HepG2 (cell line): ENCODE data around the gene GPR39. TPM values are rescaled to one million over a fixed set of nuclear protein-coding genes. Genes with fewer than 3 reads are reported as not detected.

Experiments
- ATAC-seq: fragments of 200-7000 bp; cut with Tn5 transposase; 3 replicates; pipeline ENCODE4 v1.9.1; 2020; ENCODE audit warnings: mild to moderate bottlenecking, moderate library complexity
- BruUV-seq: library from RNA; stranded (reverse); fragments of 400-500 nt; replicated peaks from 2 replicates; lab custom pipeline; 2021; lab: Mats Ljungman, UMichigan
- CTCF ChIA-PET: fragments of 300-600 bp; formaldehyde crosslinking; extraction: SDS; loops from one replicate; lab custom pipeline; 2021; ENCODE audit warnings: low total read pairs, inconsistent platforms, low intra/inter-chr PET ratio; lab: Yijun Ruan, JAX
- POLR2A ChIA-PET: fragments of 350-600 bp; sonication (Branson Sonifier 250); formaldehyde crosslinking; loops from one replicate; lab custom pipeline; 2020; ENCODE audit warnings: antibody characterized with exemption, inconsistent platforms; lab: Yijun Ruan, JAX
- DNase-seq: peaks from one replicate; pipeline ENCODE4 v3.0.0-alpha.2; 2015; ENCODE audit warnings: low spot score
- FAIRE-seq: peaks from 3 replicates; lab custom pipeline; 2011; peaks lifted over from hg19 to GRCh38; lab: Jason Lieb, UNC
- H2AFZ ChIP-seq: one replicate; pipeline ENCODE4 v1.6.1; 2011; ENCODE audit warnings: low read length, inconsistent platforms
- H3K27ac ChIP-seq: fragments of 300-600 bp; 3 replicates; pipeline ENCODE4 v1.8.0; 2011; ENCODE audit warnings: mixed run types, mild to moderate bottlenecking, mixed read lengths, low read length, inconsistent platforms; ENCODE audit not compliant: insufficient read depth; ENCODE audit errors: extremely low read length
- H3K27me3 ChIP-seq, 2 experiments: fragments of 200-600 bp in 1 of 2; 2 replicates in 1 of 2; 3 replicates in 1 of 2; pipeline versions ENCODE4 v1.6.0 to v1.8.0; 2011; ENCODE audit warnings: low read length in 2 of 2, mild to moderate bottlenecking in 2 of 2, moderate library complexity in 2 of 2, inconsistent platforms in 1 of 2; ENCODE audit not compliant: insufficient read depth in 2 of 2, control insufficient read depth in 1 of 2
- H3K36me3 ChIP-seq, 2 experiments: fragments of 200-600 bp in 1 of 2; replicated peaks in 1 of 2; 2 replicates in 1 of 2; 3 replicates in 1 of 2; pipeline versions ENCODE4 v1.5.1 to v1.8.0; 2011; ENCODE audit warnings: low read length in 2 of 2, inconsistent platforms in 1 of 2; ENCODE audit not compliant: insufficient read depth in 2 of 2, control insufficient read depth in 1 of 2
- H3K4me1 ChIP-seq: 2 replicates; pipeline ENCODE4 v1.5.1; 2012; ENCODE audit warnings: low read length, inconsistent platforms; ENCODE audit not compliant: insufficient read depth
- H3K4me2 ChIP-seq: 2 replicates; pipeline ENCODE4 v1.6.0; 2011; ENCODE audit warnings: low read depth, low read length, inconsistent platforms
- H3K4me3 ChIP-seq, 3 experiments: fragments of 200-600 bp in 1 of 3; sonication (generic), shearing (Covaris generic) in 1 of 3; replicated peaks in 1 of 3; 2 replicates each; pipeline ENCODE4 v1.5.1; 2011 to 2016; ENCODE audit warnings: low read length in 3 of 3, inconsistent platforms in 2 of 3, low read depth in 2 of 3, mild to moderate bottlenecking in 2 of 3, control low read depth in 1 of 3, mixed read lengths in 1 of 3; ENCODE audit not compliant: insufficient read depth in 1 of 3
- H3K79me2 ChIP-seq: one replicate; pipeline ENCODE4 v1.6.1; 2011; ENCODE audit warnings: low read length, inconsistent platforms; ENCODE audit not compliant: insufficient read depth
- H3K9ac ChIP-seq: 2 replicates; pipeline ENCODE4 v1.6.0; 2011; ENCODE audit warnings: mild to moderate bottlenecking, low read depth, low read length, inconsistent platforms; ENCODE audit not compliant: insufficient read depth
- H3K9me3 ChIP-seq: 2 replicates; pipeline ENCODE4 v1.5.1; 2012; ENCODE audit warnings: mild to moderate bottlenecking, low read length
- H4K20me1 ChIP-seq: 2 replicates; pipeline ENCODE4 v1.6.0; 2011; ENCODE audit warnings: inconsistent platforms, mild to moderate bottlenecking, low read length, moderate library complexity; ENCODE audit not compliant: insufficient read depth
- ADNP ChIP-seq: sonication (generic); formaldehyde crosslinking; IDR thresholded peaks from 2 replicates; pipeline ENCODE4 v1.4.0; 2020; ENCODE audit warnings: missing genetic modification reagents
- ARID2 ChIP-seq: sonication (generic); formaldehyde crosslinking; IDR thresholded peaks from 2 replicates; pipeline ENCODE4 v1.8.1; 2022; ENCODE audit warnings: mild to moderate bottlenecking, missing genetic modification reagents, borderline replicate concordance
- CBX2 ChIP-seq, 2 experiments: fragments of 200-600 bp in 1 of 2; sonication (generic); formaldehyde crosslinking in 1 of 2; IDR thresholded peaks; 2 replicates each; pipeline versions ENCODE4 v1.7.0 to v1.8.1; 2018 to 2022; ENCODE audit warnings: low read depth in 2 of 2, low read length in 1 of 2, mild to moderate bottlenecking in 1 of 2, missing genetic modification reagents in 1 of 2
- FOXM1 ChIP-seq: sonication (generic); formaldehyde crosslinking; IDR thresholded peaks from 2 replicates; pipeline ENCODE4 v1.5.0; 2020; ENCODE audit warnings: missing genetic modification reagents
- GTF2F1 ChIP-seq: fragments of 150-350 bp; IDR thresholded peaks from 2 replicates; pipeline ENCODE4 v1.6.1; 2014; ENCODE audit warnings: low read length
- GTF3A ChIP-seq: sonication (generic); formaldehyde crosslinking; conservative IDR thresholded peaks from 2 replicates; pipeline ENCODE4 v1.4.0; 2020; ENCODE audit warnings: mild to moderate bottlenecking, missing genetic modification reagents
- KDM3A ChIP-seq: IDR thresholded peaks from 2 replicates; pipeline ENCODE4 v1.6.1; 2018; ENCODE audit warnings: low read depth, missing compliant biosample characterization
- KDM5B ChIP-seq: sonication (generic); formaldehyde crosslinking; IDR thresholded peaks from 2 replicates; pipeline ENCODE4 v1.4.0; 2020; ENCODE audit warnings: missing genetic modification reagents, mild to moderate bottlenecking, borderline replicate concordance
- MIER2 ChIP-seq: IDR thresholded peaks from 2 replicates; pipeline ENCODE4 v1.6.1; 2016; ENCODE audit warnings: missing biosample characterization, missing genetic modification reagents
- MXD3 ChIP-seq: IDR thresholded peaks from 2 replicates; pipeline ENCODE4 v1.6.1; 2016; ENCODE audit warnings: mild to moderate bottlenecking, missing biosample characterization, missing genetic modification reagents
- RFXAP ChIP-seq: sonication (generic); formaldehyde crosslinking; IDR thresholded peaks from 2 replicates; pipeline ENCODE4 v1.4.0; 2020; ENCODE audit warnings: missing genetic modification reagents, borderline replicate concordance
- SMARCC2 ChIP-seq: fragments of 450-650 bp; IDR thresholded peaks from 2 replicates; pipeline ENCODE4 v1.6.1; 2017; ENCODE audit warnings: antibody characterized with exemption, mild to moderate bottlenecking
- USF2 ChIP-seq, 2 experiments: sonication (generic) in 1 of 2; formaldehyde crosslinking in 1 of 2; IDR thresholded peaks; 2 replicates each; pipeline versions ENCODE4 v1.5.1 to v1.6.1; 2011 to 2020; ENCODE audit warnings: borderline replicate concordance in 1 of 2, low read depth in 1 of 2, low read length in 1 of 2, mild to moderate bottlenecking in 1 of 2, missing genetic modification reagents in 1 of 2, moderate library complexity in 1 of 2
- ZBTB20 ChIP-seq: sonication (generic); formaldehyde crosslinking; IDR thresholded peaks from 2 replicates; pipeline ENCODE4 v1.8.1; 2023; ENCODE audit warnings: missing genetic modification reagents, low read depth, mild to moderate bottlenecking, borderline replicate concordance
- ZNF282 ChIP-seq: fragments of 450-650 bp; IDR thresholded peaks from 2 replicates; pipeline ENCODE4 v1.6.1; 2018; ENCODE audit not compliant: partially characterized antibody
- ZNF337 ChIP-seq: sonication (generic); formaldehyde crosslinking; IDR thresholded peaks from 2 replicates; pipeline ENCODE4 v1.5.1; 2020; ENCODE audit warnings: missing genetic modification reagents, low read depth, mild to moderate bottlenecking, borderline replicate concordance
- ZNF839 ChIP-seq: sonication (generic); formaldehyde crosslinking; IDR thresholded peaks from 2 replicates; pipeline ENCODE4 v1.4.0; 2020; ENCODE audit warnings: missing genetic modification reagents, mild to moderate bottlenecking, borderline replicate concordance
- WGBS: methylation state at CpG from one replicate; pipeline ENCODE4 v1.1.6; 2017; ENCODE audit warnings: low lambda C conversion rate; 5-methylcytosine and 5-hydroxymethylcytosine counted together
- in situ Hi-C: cut with HindIII; loops from 2 replicates; pipeline ENCODE4 v1.10.0; 2017; ENCODE audit warnings: low pct_unique_long_range_greater_than_20kb; ENCODE audit not compliant: extremely low pct_ligation_motif_present
- intact Hi-C: fragments of 100-400 bp; cut with micrococcal nuclease; formaldehyde crosslinking; loops from one replicate; pipeline ENCODE4 v1.10.0; 2022; ENCODE audit not compliant: unreplicated experiment
- polyA plus RNA-seq, 8 experiments: library from polyadenylated mRNA; depleted of rRNA in 3 of 8; stranded (reverse) in 7 of 8; unstranded in 1 of 8; fragments of >200 nt; fragmentation: Illumina TruSeq in 4 of 8; extraction: Trizol in 4 of 8; gene quantifications; 2 replicates each; pipeline versions ENCODE4 v1.2.1 to v1.2.3, GENCODE V29; 2011 to 2016; ENCODE audit warnings: low read depth in 4 of 8, missing spikeins in 1 of 8, mixed read lengths in 1 of 8; ENCODE audit not compliant: insufficient read depth in 1 of 8
- total RNA-seq, 5 experiments: library from RNA; depleted of rRNA; stranded (reverse); fragments of >200 nt; fragmentation: Illumina TruSeq; extraction: Trizol; gene quantifications; 2 replicates each; pipeline ENCODE4 v1.2.3, GENCODE V29; 2016; ENCODE audit warnings: low read depth in 1 of 5

The GPR39 gene
- total and polyA plus RNA-seq, 2 of the 13 experiments (the other 11 are each of a cell fraction or from before 2014, with no cell fraction given), result 0.16 to 0.62 TPM

GRCh38 chr2:132368191-132368590, 48.4 kb upstream of the GPR39 start:
- DNase-seq (no peak), FAIRE-seq (no peak), ATAC-seq (no peak)
- Histone ChIP-seq H3K9ac (no peak overlapping the region), H3K36me3 (no peaks in the 10 kb centered on the region), H4K20me1 (no peaks in the 10 kb centered on the region), H3K4me3 (no peak overlapping the region), H3K4me1 (no peaks in the 10 kb centered on the region), H2AFZ (no peak overlapping the region), H3K27me3 (no peaks in the 10 kb centered on the region), H3K9me3 (peaks cover 29% of the 10 kb centered on the region), H3K27ac (no peak overlapping the region), H3K4me2 (no peak overlapping the region), H3K79me2 (no peaks in the 10 kb centered on the region)
- in situ Hi-C loops, result no loop called here
- BruUV-seq, result no TSS peak
- 0% methylated on average over 2 of the region's 2 CpGs for WGBS
- ChIA-PET POLR2A (no interaction called here), CTCF (no interaction called here)
- TF ChIP-seq SMARCC2 (no peak), FOXM1 (CRISPR knock-in tag) (no peak), CBX2 (IDR thresholded peaks at IDR 0.05; ENCODE audit: low read depth, low read length) (no peak), CBX2 (CRISPR knock-in tag; IDR thresholded peaks at IDR 0.05; ENCODE audit: low read depth) (no peak), ARID2 (CRISPR knock-in tag) (no peak), GTF3A (CRISPR knock-in tag) (no peak), ADNP (CRISPR knock-in tag) (no peak), ZNF282 (no peak), ZNF839 (no peak)
- intact Hi-C loops, result no loop called here

GRCh38 chr2:132372276-132372675, 44.3 kb upstream of the GPR39 start:
- intact Hi-C loops, result no loop called here
- FAIRE-seq, result no peak

More at GRCh38 chr2:132372276-132372675, 44.3 kb upstream of the GPR39 start:
- Histone ChIP-seq H3K4me2 (no peak overlapping the region), H3K27me3 (no peaks in the 10 kb centered on the region), H2AFZ (no peak overlapping the region), H3K27ac (no peak overlapping the region), H3K4me3 (no peak overlapping the region), H3K79me2 (no peaks in the 10 kb centered on the region), H3K9ac (no peak overlapping the region), H3K4me1 (no peaks in the 10 kb centered on the region), H3K9me3 (peaks cover 26% of the 10 kb centered on the region), H4K20me1 (no peaks in the 10 kb centered on the region), H3K36me3 (no peaks in the 10 kb centered on the region)
- BruUV-seq, result no TSS peak
- POLR2A ChIA-PET, result no interaction called here
- in situ Hi-C loops, result no loop called here
- TF ChIP-seq ZNF337 (CRISPR knock-in tag) (no peak), KDM5B (no peak), KDM3A (CRISPR knock-in tag) (no peak), USF2 (IDR thresholded peaks at IDR 0.05; ENCODE audit: low read depth, low read length) (no peak), USF2 (CRISPR knock-in tag; IDR thresholded peaks at IDR 0.05; ENCODE audit: borderline replicate concordance) (no peak), RFXAP (CRISPR knock-in tag) (no peak), GTF2F1 (no peak), MXD3 (CRISPR knock-in tag) (no peak), ZBTB20 (CRISPR knock-in tag) (no peak), MIER2 (CRISPR knock-in tag) (no peak)
- CTCF ChIA-PET, result no interaction called here
- no peak for ATAC-seq
- 42% methylated on average over 3 of the region's 3 CpGs for WGBS
- no peak for DNase-seq
